Astrocyte (in vitro differentiated cells and primary cell): ENCODE data around the gene MICAL3. TPM values are rescaled to one million over a fixed set of nuclear protein-coding genes. Genes with fewer than 3 reads are reported as not detected.

ENCODE experiments used
- DNase-seq: peaks from one replicate; pipeline ENCODE4 v3.0.0-alpha.2; 2010; ENCODE audit warnings: low read depth
- FAIRE-seq: peaks from 2 replicates; lab custom pipeline; 2011; peaks lifted over from hg19 to GRCh38; lab: Jason Lieb, UNC
- H2AFZ ChIP-seq: 2 replicates; pipeline ENCODE4 v1.6.0; 2012; ENCODE audit warnings: low read depth, low read length, inconsistent platforms
- H3K27ac ChIP-seq: 2 replicates; pipeline ENCODE4 v1.5.1; 2011; ENCODE audit warnings: low read depth, low read length, inconsistent platforms
- H3K27me3 ChIP-seq: 2 replicates; pipeline ENCODE4 v1.6.0; 2011; ENCODE audit warnings: low read length, inconsistent platforms; ENCODE audit not compliant: insufficient read depth
- H3K36me3 ChIP-seq: 2 replicates; pipeline ENCODE4 v1.5.1; 2011; ENCODE audit warnings: low read length, inconsistent platforms; ENCODE audit not compliant: insufficient read depth
- H3K4me1 ChIP-seq: 2 replicates; pipeline ENCODE4 v1.5.1; 2011; ENCODE audit warnings: low read length, inconsistent platforms; ENCODE audit not compliant: insufficient read depth
- H3K4me2 ChIP-seq: 2 replicates; pipeline ENCODE4 v1.6.0; 2012; ENCODE audit warnings: low read length, inconsistent platforms
- H3K4me3 ChIP-seq: 2 replicates; pipeline ENCODE4 v1.5.1; 2011; ENCODE audit warnings: low read depth, mild to moderate bottlenecking, low read length, inconsistent platforms; ENCODE audit not compliant: insufficient read depth
- H3K79me2 ChIP-seq: 2 replicates; pipeline ENCODE4 v1.6.0; 2012; ENCODE audit warnings: mild to moderate bottlenecking, low read length, inconsistent platforms; ENCODE audit not compliant: insufficient read depth
- H3K9ac ChIP-seq: 2 replicates; pipeline ENCODE4 v1.6.0; 2012; ENCODE audit warnings: mild to moderate bottlenecking, low read length, inconsistent platforms
- H3K9me3 ChIP-seq: 2 replicates; pipeline ENCODE4 v1.5.1; 2012; ENCODE audit warnings: low read depth, mild to moderate bottlenecking, low read length, inconsistent platforms; ENCODE audit not compliant: insufficient read depth
- H4K20me1 ChIP-seq: 2 replicates; pipeline ENCODE4 v1.6.0; 2012; ENCODE audit warnings: low read length, inconsistent platforms; ENCODE audit not compliant: insufficient read depth
- H3K27ac Mint-ChIP-seq: one replicate; pipeline ENCODE4 v1.8.0; 2021; ENCODE audit warnings: mild to moderate bottlenecking, mixed read lengths; ENCODE audit not compliant: unreplicated experiment
- H3K27me3 Mint-ChIP-seq: one replicate; pipeline ENCODE4 v1.8.0; 2021; ENCODE audit warnings: low read depth, mixed read lengths; ENCODE audit not compliant: unreplicated experiment
- H3K36me3 Mint-ChIP-seq: one replicate; pipeline ENCODE4 v1.8.0; 2021; ENCODE audit warnings: low read depth, mixed read lengths; ENCODE audit not compliant: unreplicated experiment
- H3K4me1 Mint-ChIP-seq: one replicate; pipeline ENCODE4 v1.8.0; 2021; ENCODE audit warnings: low read depth, mixed read lengths; ENCODE audit not compliant: unreplicated experiment
- H3K4me3 Mint-ChIP-seq: one replicate; pipeline ENCODE4 v1.8.0; 2021; ENCODE audit warnings: mild to moderate bottlenecking, moderate library complexity, mixed read lengths; ENCODE audit not compliant: unreplicated experiment
- H3K9me3 Mint-ChIP-seq: one replicate; pipeline ENCODE4 v1.8.0; 2021; ENCODE audit warnings: mild to moderate bottlenecking, mixed read lengths; ENCODE audit not compliant: unreplicated experiment
- EZH2 ChIP-seq: IDR thresholded peaks from 2 replicates; pipeline ENCODE4 v1.6.1; 2012; ENCODE audit warnings: mild to moderate bottlenecking, low read length, inconsistent platforms; ENCODE audit not compliant: insufficient read depth
- total RNA-seq: library from RNA; stranded (reverse); gene quantifications from 2 replicates; pipeline ENCODE4 v1.2.1, GENCODE V29; 2021
- TF ChIP-seq, protein P1 (sequence below): IDR thresholded peaks from 2 replicates; pipeline ENCODE4 v1.5.1; 2011; ENCODE audit warnings: low read depth, mild to moderate bottlenecking, inconsistent platforms, low read length, moderate library complexity; ENCODE audit not compliant: insufficient read depth

Gene MICAL3
- total RNA-seq, 1 donor from 2014 or later = 113 TPM

DNA sequence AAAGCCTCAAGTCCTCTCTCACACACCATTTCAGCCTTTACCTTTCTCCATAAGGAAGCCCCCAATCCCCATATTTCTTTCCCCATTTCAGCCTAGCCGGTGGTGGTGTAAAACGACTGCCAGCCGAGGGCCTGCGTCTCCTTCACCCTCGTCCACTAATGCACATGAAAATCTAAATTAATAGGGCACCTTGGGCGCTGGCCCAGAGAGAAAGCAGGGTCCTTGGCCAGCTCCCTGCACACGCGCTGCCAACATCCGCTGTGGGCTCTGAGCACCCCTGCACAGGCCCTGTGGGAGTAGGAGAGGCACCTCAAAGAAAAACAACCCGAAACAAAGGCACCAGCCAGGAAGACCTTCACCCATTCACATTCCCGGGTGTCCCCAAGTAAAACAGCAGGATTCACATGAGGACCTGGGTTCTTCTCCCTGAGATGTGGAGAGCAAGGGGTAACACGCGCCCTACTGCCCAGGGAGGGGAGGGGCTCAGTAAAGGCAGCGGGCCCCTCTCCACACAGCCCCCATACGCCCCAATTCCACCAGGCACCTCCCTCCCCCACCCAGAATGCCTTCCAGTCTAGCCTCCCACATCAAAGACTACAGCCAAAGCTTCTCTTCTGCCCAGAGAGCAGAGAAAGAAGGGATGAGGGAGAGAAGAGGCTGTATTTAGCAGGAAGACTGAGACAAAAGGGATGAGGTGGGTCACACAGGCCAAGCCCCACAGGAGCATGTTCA, 79.0 kb downstream of the MICAL3 start:
- no peak overlapping the region for H3K27ac Mint-ChIP-seq
- FAIRE-seq = no peak

DNA sequence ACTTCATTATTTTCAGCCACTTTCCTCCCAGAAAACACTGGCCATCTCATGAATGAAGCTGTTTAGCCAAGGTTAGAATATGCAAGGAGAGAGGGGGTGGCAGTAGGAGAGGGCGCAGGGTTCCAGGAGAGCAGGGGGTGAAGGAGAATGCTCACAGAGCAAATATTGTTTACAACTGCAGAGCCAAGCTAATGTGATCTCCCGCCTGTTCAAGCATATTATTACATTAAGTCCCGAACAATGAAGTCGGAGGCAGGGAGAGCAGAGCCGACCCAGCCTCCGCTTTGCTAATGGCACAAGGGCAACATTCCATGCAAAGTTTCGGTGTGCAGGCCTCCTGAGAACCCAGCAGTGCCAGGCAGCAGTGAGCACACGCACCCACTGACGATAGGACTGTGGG, 80.1 kb downstream of the MICAL3 start:
- DNase-seq = no peak
- TF ChIP-seq EZH2 = no peak
- TF ChIP-seq, protein P1, sequence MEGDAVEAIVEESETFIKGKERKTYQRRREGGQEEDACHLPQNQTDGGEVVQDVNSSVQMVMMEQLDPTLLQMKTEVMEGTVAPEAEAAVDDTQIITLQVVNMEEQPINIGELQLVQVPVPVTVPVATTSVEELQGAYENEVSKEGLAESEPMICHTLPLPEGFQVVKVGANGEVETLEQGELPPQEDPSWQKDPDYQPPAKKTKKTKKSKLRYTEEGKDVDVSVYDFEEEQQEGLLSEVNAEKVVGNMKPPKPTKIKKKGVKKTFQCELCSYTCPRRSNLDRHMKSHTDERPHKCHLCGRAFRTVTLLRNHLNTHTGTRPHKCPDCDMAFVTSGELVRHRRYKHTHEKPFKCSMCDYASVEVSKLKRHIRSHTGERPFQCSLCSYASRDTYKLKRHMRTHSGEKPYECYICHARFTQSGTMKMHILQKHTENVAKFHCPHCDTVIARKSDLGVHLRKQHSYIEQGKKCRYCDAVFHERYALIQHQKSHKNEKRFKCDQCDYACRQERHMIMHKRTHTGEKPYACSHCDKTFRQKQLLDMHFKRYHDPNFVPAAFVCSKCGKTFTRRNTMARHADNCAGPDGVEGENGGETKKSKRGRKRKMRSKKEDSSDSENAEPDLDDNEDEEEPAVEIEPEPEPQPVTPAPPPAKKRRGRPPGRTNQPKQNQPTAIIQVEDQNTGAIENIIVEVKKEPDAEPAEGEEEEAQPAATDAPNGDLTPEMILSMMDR = no peak
- no peak for FAIRE-seq
- Histone ChIP-seq H2AFZ (no peak overlapping the region), H3K9me3 (no peaks in the 10 kb centered on the region), H3K79me2 (peaks cover 99% of the 10 kb centered on the region), H3K4me1 (peaks cover 6% of the 10 kb centered on the region), H3K36me3 (no peaks in the 10 kb centered on the region), H4K20me1 (peaks cover 98% of the 10 kb centered on the region), H3K27ac (no peak overlapping the region), H3K9ac (no peak overlapping the region), H3K4me3 (no peak overlapping the region), H3K27me3 (no peaks in the 10 kb centered on the region), H3K4me2 (no peak overlapping the region)
- H3K4me3 Mint-ChIP-seq = no peak overlapping the region
- H3K27ac Mint-ChIP-seq = no peak overlapping the region
- H3K9me3 Mint-ChIP-seq = no peaks in the 10 kb centered on the region
- H3K27me3 Mint-ChIP-seq = no peaks in the 10 kb centered on the region
- peaks cover 35% of the 10 kb centered on the region for H3K4me1 Mint-ChIP-seq
- H3K36me3 Mint-ChIP-seq = peaks cover 4% of the 10 kb centered on the region

More for the DNA sequence above, 79.0 kb downstream of the MICAL3 start:
- Histone ChIP-seq H4K20me1 (peaks cover 97% of the 10 kb centered on the region), H3K9me3 (no peaks in the 10 kb centered on the region), H3K27ac (no peak overlapping the region), H3K36me3 (no peaks in the 10 kb centered on the region), H3K4me2 (no peak overlapping the region), H3K4me3 (no peak overlapping the region), H3K27me3 (no peaks in the 10 kb centered on the region), H3K79me2 (peaks cover 97% of the 10 kb centered on the region), H2AFZ (no peak overlapping the region), H3K4me1 (peaks cover 11% of the 10 kb centered on the region), H3K9ac (no peak overlapping the region)
- no peak for DNase-seq
- H3K4me1 Mint-ChIP-seq = peaks cover 40% of the 10 kb centered on the region
- H3K4me3 Mint-ChIP-seq = no peak overlapping the region
- H3K36me3 Mint-ChIP-seq = peaks cover 4% of the 10 kb centered on the region
- TF ChIP-seq EZH2 = no peak
- TF ChIP-seq, protein P1 = no peak
- H3K27me3 Mint-ChIP-seq = no peaks in the 10 kb centered on the region
- no peaks in the 10 kb centered on the region for H3K9me3 Mint-ChIP-seq
